VCaP (cell line): ENCODE results near the gene PPM1H.
A peak's percentile ranks its signal among the peaks of the same experiment; 100 is the strongest.

ENCODE experiments used
- H3K27ac ChIP-seq: fragments of 450-650 bp; 2 replicates; pipeline ENCODE4 v1.5.1; 2017
- TF ChIP-seq, protein P1 (sequence below): fragments of 450-650 bp; conservative IDR thresholded peaks from 2 replicates; pipeline ENCODE4 v1.5.1; 2017; ENCODE audit warnings: mild to moderate bottlenecking, moderate library complexity

PPM1H gene

DNA sequence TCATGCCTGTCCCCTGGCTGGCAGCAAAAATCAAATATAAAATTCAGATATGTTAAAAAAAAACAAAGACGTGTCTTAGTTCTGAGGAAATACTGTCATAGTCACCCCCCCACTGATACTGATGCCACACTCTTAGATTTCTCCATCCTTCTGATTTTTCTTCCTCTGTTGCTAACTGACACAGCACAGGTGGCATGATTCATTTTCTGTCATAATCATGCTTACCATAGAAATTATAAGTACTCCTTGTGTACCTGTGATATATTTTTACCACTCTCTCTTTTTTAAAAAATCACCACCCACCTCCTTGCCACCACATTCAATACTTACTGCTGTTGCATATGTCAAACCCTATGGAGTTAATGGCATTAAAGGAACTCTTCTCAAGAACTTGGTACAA, 209.2 kb downstream of the PPM1H start:
- TF ChIP-seq, protein P1, sequence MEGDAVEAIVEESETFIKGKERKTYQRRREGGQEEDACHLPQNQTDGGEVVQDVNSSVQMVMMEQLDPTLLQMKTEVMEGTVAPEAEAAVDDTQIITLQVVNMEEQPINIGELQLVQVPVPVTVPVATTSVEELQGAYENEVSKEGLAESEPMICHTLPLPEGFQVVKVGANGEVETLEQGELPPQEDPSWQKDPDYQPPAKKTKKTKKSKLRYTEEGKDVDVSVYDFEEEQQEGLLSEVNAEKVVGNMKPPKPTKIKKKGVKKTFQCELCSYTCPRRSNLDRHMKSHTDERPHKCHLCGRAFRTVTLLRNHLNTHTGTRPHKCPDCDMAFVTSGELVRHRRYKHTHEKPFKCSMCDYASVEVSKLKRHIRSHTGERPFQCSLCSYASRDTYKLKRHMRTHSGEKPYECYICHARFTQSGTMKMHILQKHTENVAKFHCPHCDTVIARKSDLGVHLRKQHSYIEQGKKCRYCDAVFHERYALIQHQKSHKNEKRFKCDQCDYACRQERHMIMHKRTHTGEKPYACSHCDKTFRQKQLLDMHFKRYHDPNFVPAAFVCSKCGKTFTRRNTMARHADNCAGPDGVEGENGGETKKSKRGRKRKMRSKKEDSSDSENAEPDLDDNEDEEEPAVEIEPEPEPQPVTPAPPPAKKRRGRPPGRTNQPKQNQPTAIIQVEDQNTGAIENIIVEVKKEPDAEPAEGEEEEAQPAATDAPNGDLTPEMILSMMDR: no peak
- no peak overlapping the region for H3K27ac ChIP-seq

DNA sequence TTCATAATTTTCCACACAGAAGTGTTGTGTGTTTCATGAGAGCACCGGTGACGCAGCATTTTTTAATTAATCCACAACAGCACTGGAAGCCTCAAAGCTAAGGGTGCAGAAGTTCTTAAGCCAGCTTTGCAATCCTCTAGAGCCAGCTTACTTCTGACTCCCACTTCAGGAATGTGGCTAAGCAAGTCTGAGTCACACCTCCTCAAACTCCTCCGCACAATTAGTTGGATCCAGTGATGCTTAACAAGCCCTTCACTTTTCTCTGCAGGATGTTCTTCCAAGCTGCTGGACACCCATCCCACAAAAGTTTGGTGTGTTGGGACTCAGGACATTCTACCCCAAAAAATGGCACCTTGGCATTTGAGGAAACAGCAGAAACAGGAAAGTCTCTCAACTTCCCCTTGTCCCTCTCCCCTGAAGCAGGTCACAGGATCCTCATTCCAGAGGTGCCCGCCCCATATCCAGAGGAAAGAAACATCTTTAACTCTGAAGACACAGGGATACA, 210.0 kb downstream of the PPM1H start:
- no peak overlapping the region for H3K27ac ChIP-seq
- TF ChIP-seq, protein P1: no peak

GRCh38 chr12:62724285-62724684, 210.7 kb downstream of the PPM1H start:
- no peak overlapping the region for H3K27ac ChIP-seq
- TF ChIP-seq, protein P1: no peak

- H3K27ac ChIP-seq: no peak overlapping the region
- TF ChIP-seq, protein P1: no peak
These were observed 211.8 kb downstream of the PPM1H start for GRCh38 chr12:62722971-62723680.

DNA sequence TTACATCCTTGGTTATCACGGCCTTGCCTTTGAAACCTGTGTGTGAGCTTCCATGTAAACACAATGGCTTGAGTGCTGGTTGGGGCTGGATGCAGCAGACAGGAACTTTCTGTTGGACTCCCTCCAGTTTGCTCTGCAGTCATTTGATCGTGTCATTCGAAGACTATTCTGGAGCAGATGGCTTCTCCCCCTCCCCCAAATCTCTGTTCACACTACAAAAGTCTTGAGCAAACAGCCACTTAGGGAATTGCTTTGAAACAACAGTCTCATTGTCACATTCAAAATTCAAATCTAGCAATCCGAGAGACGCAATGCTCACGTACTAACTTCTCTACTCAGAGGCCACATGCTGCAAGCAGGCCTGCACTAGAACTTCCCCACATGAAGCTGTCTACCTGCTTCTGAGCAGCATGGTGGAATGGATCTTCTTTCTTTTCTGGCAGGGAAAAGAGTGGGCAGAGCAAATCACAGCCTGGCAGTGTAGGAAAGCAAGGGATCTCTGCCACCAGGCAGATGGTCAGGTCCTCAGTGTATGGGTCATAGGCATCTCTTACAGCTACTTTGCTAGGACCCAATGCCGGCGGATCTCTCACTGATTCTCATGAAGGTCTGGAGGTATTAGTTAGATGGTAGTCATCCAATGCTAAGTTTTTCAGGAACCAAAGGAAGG, 214.2 kb downstream of the PPM1H start:
- TF ChIP-seq, protein P1: no peak
- H3K27ac ChIP-seq: 0 out of 2 replicates have a peak overlapping the region, but pooled peaks have one; percentile 0

DNA sequence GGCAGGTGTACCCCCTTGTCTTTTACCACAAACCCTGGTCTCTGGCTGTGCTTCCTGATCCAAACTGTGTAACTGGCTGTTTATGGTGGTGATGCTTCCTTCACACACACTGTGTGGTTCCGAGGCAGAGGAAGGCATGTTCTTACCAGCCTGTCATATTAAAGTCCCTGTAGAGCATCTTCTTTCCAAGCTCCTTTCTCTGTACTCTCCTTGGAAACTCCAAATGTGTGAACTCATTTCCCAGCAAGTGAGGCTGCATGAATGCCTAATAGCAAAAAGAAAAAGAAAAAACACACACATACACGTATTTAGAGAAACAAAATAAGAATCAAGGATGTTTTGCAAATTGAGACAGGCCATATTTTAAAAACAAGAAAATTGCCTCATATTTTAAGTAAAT, 214.9 kb downstream of the PPM1H start:
- no peak overlapping the region for H3K27ac ChIP-seq

GRCh38 chr12:62718762-62719426, 216.1 kb downstream of the PPM1H start:
- no peak overlapping the region for H3K27ac ChIP-seq

More for the DNA sequence above, 214.9 kb downstream of the PPM1H start:
- TF ChIP-seq, protein P1: no peak

More at GRCh38 chr12:62718762-62719426, 216.1 kb downstream of the PPM1H start:
- TF ChIP-seq, protein P1: no peak
